ENCODE results near the gene SLC44A2.

GRCh38 chr19:10641248-10641647 lies 15.9 kb downstream of the SLC44A2 start:
- TF ChIP-seq CTCF (IDR thresholded peaks at IDR 0.05) (no peak), POLR2A (IDR thresholded peaks at IDR 0.05) (no peak)

All from body of pancreas (tissue), 4 donors.